Measurements from ENCODE around the gene KIAA1217. TPM values are rescaled to one million over a fixed set of nuclear protein-coding genes. Genes with fewer than 3 reads are reported as not detected.

The KIAA1217 gene
- total and polyA plus RNA-seq, 2 of the 4 experiments (the other 2 are of a cell fraction) = 3.4 to 4.4 TPM

DNA sequence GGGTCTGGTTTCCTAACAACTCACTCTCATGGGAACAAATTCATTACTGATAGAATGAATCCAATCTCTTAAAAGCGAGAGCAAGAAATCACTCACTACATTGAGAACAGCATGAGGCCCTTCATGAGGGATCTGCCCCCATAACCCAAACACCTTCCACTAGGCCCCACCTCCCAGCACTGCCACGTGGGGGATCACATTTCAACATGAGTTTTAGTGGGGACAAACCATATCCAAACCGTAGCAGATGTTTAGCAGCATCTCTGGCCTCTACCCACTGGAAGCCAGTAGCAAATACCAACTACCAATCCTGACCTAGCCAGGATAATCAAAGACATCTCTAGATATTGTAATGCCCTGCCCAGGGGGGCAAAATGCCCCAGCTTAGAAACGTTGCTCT lies 270.9 kb downstream of the KIAA1217 start:
- H3K9ac ChIP-seq (ENCODE audit: low read depth, low read length) = no peak overlapping the region
- H4K5ac ChIP-seq (ENCODE audit: low read depth, low read length) = no peak overlapping the region
- no peak overlapping the region for H3K4me3 ChIP-seq (ENCODE audit: insufficient read depth, low read depth, low read length)
- no peak overlapping the region for H3K23ac ChIP-seq (ENCODE audit: low read depth, low read length)
- no TSS peak for BruUV-seq (replicated peaks)
- in situ Hi-C loops (cut with MboI; ENCODE audit: low sequenced_read_pairs) (no loop called here), intact Hi-C loops (cut with micrococcal nuclease) (no loop called here), dilution Hi-C loops (cut with HindIII; ENCODE audit: low sequenced_read_pairs, unreplicated experiment) (no loop called here)
- 0 out of 4 replicates have a peak, but pooled peaks cover 0 to 5% of the 10 kb centered on the region in 2 experiments for H3K79me1 ChIP-seq (ENCODE audit: low read depth in 1 of 2, low read length in 2 of 2)
- no peak overlapping the region for H2BK120ac ChIP-seq (ENCODE audit: low read depth, low read length)
- no peak overlapping the region for H2AFZ ChIP-seq (replicated peaks; ENCODE audit: low read length, poor library complexity)
- no peaks in the 10 kb centered on the region; the same call in 1 of the 2 replicates for H3K9me1 ChIP-seq (ENCODE audit: insufficient read depth, low read length)
- no peak overlapping the region for H4K91ac ChIP-seq (ENCODE audit: insufficient read depth, low read depth, low read length)
- peaks cover 7% of the 10 kb centered on the region for H3K36me3 ChIP-seq (ENCODE audit: control insufficient read depth, insufficient read depth, low read length)
- WGBS, 2 experiments (ENCODE audit: extremely low coverage in 2 of 2, insufficient read length in 1 of 2) = 50% methylated on average over 2 of the region's 4 CpGs; no CpG with 5 or more reads in 1 of the 2 experiments
- H2AK9ac ChIP-seq (replicated peaks; ENCODE audit: low read depth, low read length, poor library complexity) = no peak overlapping the region
- no peak overlapping the region for H3K18ac ChIP-seq (ENCODE audit: low read depth, low read length)
- H4K8ac ChIP-seq (ENCODE audit: low read depth in 2 of 2, low read length in 2 of 2) = no peak overlapping the region
- POLR2A ChIA-PET (ENCODE audit: unreplicated experiment) = no interaction called here
- no peak for ATAC-seq (ENCODE audit: low read depth)
- no peak overlapping the region for H2BK5ac ChIP-seq (ENCODE audit: low read depth, low read length, poor library complexity, severe bottlenecking)
- no peak overlapping the region for H2BK20ac ChIP-seq (ENCODE audit: low read depth, low read length)
- H2AK5ac ChIP-seq (ENCODE audit: low read depth, low read length) = no peak overlapping the region
- CTCF ChIA-PET = no interaction called here
- no peak overlapping the region for H3K14ac ChIP-seq (replicated peaks; ENCODE audit: low read depth, low read length)
- H2BK15ac ChIP-seq (ENCODE audit: low read depth, low read length) = no peak overlapping the region
- no peak for DNase-seq
- no peaks in the 10 kb centered on the region; the same call in 1 of the 2 replicates for H4K20me1 ChIP-seq (ENCODE audit: insufficient read depth, low read length)
- H3K27me3 ChIP-seq (ENCODE audit: control insufficient read depth, insufficient read depth, low read length) = no peaks in the 10 kb centered on the region
- H3K9me3 ChIP-seq (ENCODE audit: control insufficient read depth, insufficient read depth, low read length) = peaks cover 5% of the 10 kb centered on the region
- no peak overlapping the region for H3K4me2 ChIP-seq (ENCODE audit: low read depth, low read length)
- no peak overlapping the region for H3K27ac ChIP-seq (ENCODE audit: insufficient read depth, low read length)
- no peak overlapping the region for H3K56ac ChIP-seq (ENCODE audit: extremely low read depth, insufficient read depth, low read length)
- peaks cover 4% of the 10 kb centered on the region for H3K4me1 ChIP-seq (ENCODE audit: control insufficient read depth, insufficient read depth, low read length)
- TF ChIP-seq CEBPB (IDR thresholded peaks at IDR 0.05; ENCODE audit: low read depth, low read length) (no peak), MAFK (IDR thresholded peaks at IDR 0.05; ENCODE audit: low read depth, low read length) (no peak), RCOR1 (IDR thresholded peaks at IDR 0.05; ENCODE audit: insufficient replicate concordance, low read length) (no peak), RAD21 (IDR thresholded peaks at IDR 0.05; ENCODE audit: low read length) (no peak), FOS (IDR thresholded peaks at IDR 0.05; ENCODE audit: low read depth, low read length) (no peak), SMC3 (IDR thresholded peaks at IDR 0.05; ENCODE audit: low read depth, low read length) (no peak), RFX5 (IDR thresholded peaks at IDR 0.05; ENCODE audit: low read depth, low read length) (no peak), CHD1 (IDR thresholded peaks at IDR 0.05; ENCODE audit: low read depth, low read length) (no peak), MAZ (IDR thresholded peaks at IDR 0.05; ENCODE audit: borderline replicate concordance, low read depth, low read length) (no peak), MXI1 (IDR thresholded peaks at IDR 0.05; ENCODE audit: borderline replicate concordance, low read depth, low read length) (no peak), POLR2A (IDR thresholded peaks at IDR 0.05; ENCODE audit: low read depth, low read length) (no peak), BHLHE40 (IDR thresholded peaks at IDR 0.05; ENCODE audit: low read depth, low read length) (no peak), NFE2L2 (IDR thresholded peaks at IDR 0.05; ENCODE audit: low read depth, low read length) (no peak)
- TF ChIP-seq, protein P1, sequence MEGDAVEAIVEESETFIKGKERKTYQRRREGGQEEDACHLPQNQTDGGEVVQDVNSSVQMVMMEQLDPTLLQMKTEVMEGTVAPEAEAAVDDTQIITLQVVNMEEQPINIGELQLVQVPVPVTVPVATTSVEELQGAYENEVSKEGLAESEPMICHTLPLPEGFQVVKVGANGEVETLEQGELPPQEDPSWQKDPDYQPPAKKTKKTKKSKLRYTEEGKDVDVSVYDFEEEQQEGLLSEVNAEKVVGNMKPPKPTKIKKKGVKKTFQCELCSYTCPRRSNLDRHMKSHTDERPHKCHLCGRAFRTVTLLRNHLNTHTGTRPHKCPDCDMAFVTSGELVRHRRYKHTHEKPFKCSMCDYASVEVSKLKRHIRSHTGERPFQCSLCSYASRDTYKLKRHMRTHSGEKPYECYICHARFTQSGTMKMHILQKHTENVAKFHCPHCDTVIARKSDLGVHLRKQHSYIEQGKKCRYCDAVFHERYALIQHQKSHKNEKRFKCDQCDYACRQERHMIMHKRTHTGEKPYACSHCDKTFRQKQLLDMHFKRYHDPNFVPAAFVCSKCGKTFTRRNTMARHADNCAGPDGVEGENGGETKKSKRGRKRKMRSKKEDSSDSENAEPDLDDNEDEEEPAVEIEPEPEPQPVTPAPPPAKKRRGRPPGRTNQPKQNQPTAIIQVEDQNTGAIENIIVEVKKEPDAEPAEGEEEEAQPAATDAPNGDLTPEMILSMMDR (conservative IDR thresholded peaks at IDR 0.05; ENCODE audit: low read depth, low read length) = no peak
- TF ChIP-seq, protein P2, sequence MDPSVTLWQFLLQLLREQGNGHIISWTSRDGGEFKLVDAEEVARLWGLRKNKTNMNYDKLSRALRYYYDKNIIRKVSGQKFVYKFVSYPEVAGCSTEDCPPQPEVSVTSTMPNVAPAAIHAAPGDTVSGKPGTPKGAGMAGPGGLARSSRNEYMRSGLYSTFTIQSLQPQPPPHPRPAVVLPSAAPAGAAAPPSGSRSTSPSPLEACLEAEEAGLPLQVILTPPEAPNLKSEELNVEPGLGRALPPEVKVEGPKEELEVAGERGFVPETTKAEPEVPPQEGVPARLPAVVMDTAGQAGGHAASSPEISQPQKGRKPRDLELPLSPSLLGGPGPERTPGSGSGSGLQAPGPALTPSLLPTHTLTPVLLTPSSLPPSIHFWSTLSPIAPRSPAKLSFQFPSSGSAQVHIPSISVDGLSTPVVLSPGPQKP (IDR thresholded peaks at IDR 0.05; ENCODE audit: borderline replicate concordance, low read depth, low read length) = no peak
- TF ChIP-seq, protein P3, sequence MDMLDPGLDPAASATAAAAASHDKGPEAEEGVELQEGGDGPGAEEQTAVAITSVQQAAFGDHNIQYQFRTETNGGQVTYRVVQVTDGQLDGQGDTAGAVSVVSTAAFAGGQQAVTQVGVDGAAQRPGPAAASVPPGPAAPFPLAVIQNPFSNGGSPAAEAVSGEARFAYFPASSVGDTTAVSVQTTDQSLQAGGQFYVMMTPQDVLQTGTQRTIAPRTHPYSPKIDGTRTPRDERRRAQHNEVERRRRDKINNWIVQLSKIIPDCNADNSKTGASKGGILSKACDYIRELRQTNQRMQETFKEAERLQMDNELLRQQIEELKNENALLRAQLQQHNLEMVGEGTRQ (IDR thresholded peaks at IDR 0.05; ENCODE audit: low read depth, low read length) = no peak
- no peak overlapping the region for H3K4ac ChIP-seq (ENCODE audit: low read depth, low read length)
